Ishikawa (cell line): Measurements from ENCODE around the gene KRT82.

Experiments used
- CEBPB ChIP-seq: IDR thresholded peaks from 2 replicates; pipeline ENCODE4 v1.6.1; 2012
- CREB1 ChIP-seq: IDR thresholded peaks from 2 replicates; pipeline ENCODE4 v1.6.1; 2012; ENCODE audit warnings: low read depth
- EGR1 ChIP-seq: IDR thresholded peaks from 2 replicates; pipeline ENCODE4 v1.6.1; 2012
- EP300 ChIP-seq: IDR thresholded peaks from 2 replicates; pipeline ENCODE4 v1.6.1; 2012; ENCODE audit warnings: borderline replicate concordance
- FOXM1 ChIP-seq: IDR thresholded peaks from 2 replicates; pipeline ENCODE4 v1.6.1; 2012; ENCODE audit warnings: low read depth, borderline replicate concordance
- NFIC ChIP-seq: IDR thresholded peaks from 2 replicates; pipeline ENCODE4 v1.6.1; 2012
- RAD21 ChIP-seq: IDR thresholded peaks from 2 replicates; pipeline ENCODE4 v1.6.1; 2012; ENCODE audit warnings: low read depth
- TAF1 ChIP-seq: IDR thresholded peaks from 2 replicates; pipeline ENCODE4 v1.6.1; 2012; ENCODE audit warnings: low read depth, mild to moderate bottlenecking
- TCF12 ChIP-seq: IDR thresholded peaks from 2 replicates; pipeline ENCODE4 v1.6.1; 2012; ENCODE audit warnings: low read depth
- TEAD4 ChIP-seq: IDR thresholded peaks from 2 replicates; pipeline ENCODE4 v1.6.1; 2012
- YY1 ChIP-seq: IDR thresholded peaks from 2 replicates; pipeline ENCODE4 v1.6.1; 2012; ENCODE audit warnings: low read depth
- ZBTB7A ChIP-seq: IDR thresholded peaks from 2 replicates; pipeline ENCODE4 v1.6.1; 2012; ENCODE audit warnings: low read depth
- TF ChIP-seq, protein P1 (sequence below): IDR thresholded peaks from 2 replicates; pipeline ENCODE4 v1.6.1; 2012
- TF ChIP-seq, protein P2 (sequence below): IDR thresholded peaks from 2 replicates; pipeline ENCODE4 v1.6.1; 2012
- TF ChIP-seq, protein P3 (sequence below): IDR thresholded peaks from 2 replicates; pipeline ENCODE4 v1.6.1; 2012; ENCODE audit warnings: low read depth, mild to moderate bottlenecking

KRT82 gene

DNA sequence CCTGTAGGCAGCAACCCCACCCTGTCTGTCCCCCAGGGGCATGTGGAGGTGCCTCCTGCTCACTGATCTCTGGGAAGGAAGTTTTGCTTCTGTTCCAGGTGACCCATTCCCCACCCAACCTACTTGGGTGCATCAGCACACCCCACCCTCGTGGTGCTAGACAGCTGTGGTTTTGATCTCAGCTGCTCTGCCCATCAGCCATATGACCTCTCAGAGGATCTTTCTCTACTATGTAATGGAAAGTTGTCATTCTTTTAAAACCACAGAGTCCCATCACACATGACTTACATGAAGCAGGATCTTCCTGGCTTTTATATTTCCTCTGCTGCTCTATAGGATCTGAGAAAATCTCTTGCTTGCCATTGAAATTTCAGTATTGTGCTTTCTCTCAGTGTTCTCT, 13.5 kb upstream of the KRT82 start:
- TF ChIP-seq EGR1: no peak
- no peak for TF ChIP-seq FOXM1
- TF ChIP-seq, protein P1, sequence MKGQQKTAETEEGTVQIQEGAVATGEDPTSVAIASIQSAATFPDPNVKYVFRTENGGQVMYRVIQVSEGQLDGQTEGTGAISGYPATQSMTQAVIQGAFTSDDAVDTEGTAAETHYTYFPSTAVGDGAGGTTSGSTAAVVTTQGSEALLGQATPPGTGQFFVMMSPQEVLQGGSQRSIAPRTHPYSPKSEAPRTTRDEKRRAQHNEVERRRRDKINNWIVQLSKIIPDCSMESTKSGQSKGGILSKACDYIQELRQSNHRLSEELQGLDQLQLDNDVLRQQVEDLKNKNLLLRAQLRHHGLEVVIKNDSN: no peak
- TF ChIP-seq TCF12: no peak
- TF ChIP-seq EP300: no peak
- no peak for TF ChIP-seq NFIC
- no peak for TF ChIP-seq YY1
- no peak for TF ChIP-seq TEAD4
- no peak for TF ChIP-seq RAD21
- TF ChIP-seq TAF1: no peak
- no peak for TF ChIP-seq CEBPB
- TF ChIP-seq CREB1: no peak
- TF ChIP-seq, protein P2, sequence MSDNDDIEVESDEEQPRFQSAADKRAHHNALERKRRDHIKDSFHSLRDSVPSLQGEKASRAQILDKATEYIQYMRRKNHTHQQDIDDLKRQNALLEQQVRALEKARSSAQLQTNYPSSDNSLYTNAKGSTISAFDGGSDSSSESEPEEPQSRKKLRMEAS: no peak
- TF ChIP-seq ZBTB7A: no peak
- TF ChIP-seq, protein P3, sequence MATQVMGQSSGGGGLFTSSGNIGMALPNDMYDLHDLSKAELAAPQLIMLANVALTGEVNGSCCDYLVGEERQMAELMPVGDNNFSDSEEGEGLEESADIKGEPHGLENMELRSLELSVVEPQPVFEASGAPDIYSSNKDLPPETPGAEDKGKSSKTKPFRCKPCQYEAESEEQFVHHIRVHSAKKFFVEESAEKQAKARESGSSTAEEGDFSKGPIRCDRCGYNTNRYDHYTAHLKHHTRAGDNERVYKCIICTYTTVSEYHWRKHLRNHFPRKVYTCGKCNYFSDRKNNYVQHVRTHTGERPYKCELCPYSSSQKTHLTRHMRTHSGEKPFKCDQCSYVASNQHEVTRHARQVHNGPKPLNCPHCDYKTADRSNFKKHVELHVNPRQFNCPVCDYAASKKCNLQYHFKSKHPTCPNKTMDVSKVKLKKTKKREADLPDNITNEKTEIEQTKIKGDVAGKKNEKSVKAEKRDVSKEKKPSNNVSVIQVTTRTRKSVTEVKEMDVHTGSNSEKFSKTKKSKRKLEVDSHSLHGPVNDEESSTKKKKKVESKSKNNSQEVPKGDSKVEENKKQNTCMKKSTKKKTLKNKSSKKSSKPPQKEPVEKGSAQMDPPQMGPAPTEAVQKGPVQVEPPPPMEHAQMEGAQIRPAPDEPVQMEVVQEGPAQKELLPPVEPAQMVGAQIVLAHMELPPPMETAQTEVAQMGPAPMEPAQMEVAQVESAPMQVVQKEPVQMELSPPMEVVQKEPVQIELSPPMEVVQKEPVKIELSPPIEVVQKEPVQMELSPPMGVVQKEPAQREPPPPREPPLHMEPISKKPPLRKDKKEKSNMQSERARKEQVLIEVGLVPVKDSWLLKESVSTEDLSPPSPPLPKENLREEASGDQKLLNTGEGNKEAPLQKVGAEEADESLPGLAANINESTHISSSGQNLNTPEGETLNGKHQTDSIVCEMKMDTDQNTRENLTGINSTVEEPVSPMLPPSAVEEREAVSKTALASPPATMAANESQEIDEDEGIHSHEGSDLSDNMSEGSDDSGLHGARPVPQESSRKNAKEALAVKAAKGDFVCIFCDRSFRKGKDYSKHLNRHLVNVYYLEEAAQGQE: no peak

DNA sequence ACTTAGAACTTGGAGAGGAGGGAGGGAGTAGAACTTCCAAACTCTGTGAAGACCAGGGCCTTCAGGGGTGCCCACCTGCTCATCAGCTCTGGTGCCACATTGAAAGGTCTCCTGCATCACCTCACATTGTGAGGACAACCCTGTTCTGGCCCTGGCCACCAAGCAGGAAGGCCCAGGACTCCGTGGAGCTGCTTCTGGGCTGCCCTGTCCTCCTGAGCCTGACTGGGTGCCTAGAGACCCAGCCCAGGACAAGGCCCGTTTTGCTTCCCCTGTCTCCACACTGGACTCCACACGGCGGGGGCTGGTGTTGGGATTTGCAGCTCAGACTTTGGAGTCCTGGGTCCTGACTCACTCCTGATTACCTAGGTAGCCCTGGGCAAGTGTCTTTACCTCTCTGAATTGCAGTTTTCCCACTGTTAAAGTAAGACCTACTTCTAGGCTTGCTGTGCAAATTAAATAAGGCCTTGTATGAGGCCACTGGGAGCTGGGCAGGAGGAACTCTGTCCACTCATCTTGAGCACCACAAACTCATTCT, 12.5 kb upstream of the KRT82 start:
- TF ChIP-seq, protein P1: no peak
- TF ChIP-seq FOXM1 (no peak), NFIC (no peak), CEBPB (no peak), TAF1 (no peak), EGR1 (no peak), CREB1 (no peak), YY1 (no peak), TEAD4 (no peak), EP300 (no peak), TCF12 (no peak), ZBTB7A (no peak), RAD21 (no peak)
- TF ChIP-seq, protein P3: no peak
- TF ChIP-seq, protein P2: no peak

DNA sequence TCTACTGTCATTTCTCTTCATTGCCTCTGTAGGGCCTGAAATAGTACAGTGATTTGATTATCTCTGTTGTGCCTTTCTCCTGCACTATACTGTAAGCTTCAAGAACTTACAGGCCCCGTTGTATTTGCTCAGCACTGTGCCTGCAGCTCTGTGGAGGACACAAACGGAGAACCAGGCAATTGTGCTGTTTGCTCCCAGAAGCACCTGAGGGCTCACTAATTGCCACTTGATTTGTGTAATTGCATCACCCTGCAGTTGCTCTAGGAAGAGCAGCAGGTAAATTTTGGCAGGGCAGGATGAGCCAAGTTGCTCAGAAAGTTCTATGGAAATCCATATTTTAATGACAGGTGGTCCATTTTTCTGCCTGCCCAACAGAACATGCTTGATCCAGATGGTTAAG, 11.6 kb upstream of the KRT82 start:
- TF ChIP-seq RAD21: no peak
- TF ChIP-seq, protein P3: no peak
- no peak for TF ChIP-seq EGR1
- no peak for TF ChIP-seq EP300
- no peak for TF ChIP-seq NFIC
- TF ChIP-seq ZBTB7A: no peak
- 0 out of 2 replicates have a peak, but pooled peaks have one; percentile 10 for TF ChIP-seq CEBPB

DNA sequence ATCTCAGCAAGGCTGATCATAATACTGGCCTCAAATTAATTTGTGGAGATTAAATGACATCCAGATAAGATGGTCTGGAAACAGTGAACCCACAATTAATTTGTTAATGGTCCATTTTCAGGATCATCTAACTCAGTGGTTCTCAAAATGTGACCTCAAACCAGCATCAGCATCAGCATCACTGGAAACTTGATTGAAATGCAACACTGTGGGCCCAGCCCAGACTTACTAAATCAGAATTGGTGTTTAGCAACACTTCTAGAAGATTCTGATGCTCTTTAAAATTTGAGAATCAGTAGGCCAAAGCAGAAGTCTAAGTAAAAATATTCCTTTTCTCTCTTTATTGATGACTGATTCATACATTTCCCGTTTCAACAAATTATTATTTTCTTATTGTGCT, 10.7 kb upstream of the KRT82 start:
- no peak for TF ChIP-seq TCF12
- TF ChIP-seq CREB1: no peak
- TF ChIP-seq RAD21: no peak
- TF ChIP-seq, protein P2: no peak
- TF ChIP-seq, protein P3: no peak
